ENCODE data around the gene RANBP10.

The RANBP10 gene

DNA sequence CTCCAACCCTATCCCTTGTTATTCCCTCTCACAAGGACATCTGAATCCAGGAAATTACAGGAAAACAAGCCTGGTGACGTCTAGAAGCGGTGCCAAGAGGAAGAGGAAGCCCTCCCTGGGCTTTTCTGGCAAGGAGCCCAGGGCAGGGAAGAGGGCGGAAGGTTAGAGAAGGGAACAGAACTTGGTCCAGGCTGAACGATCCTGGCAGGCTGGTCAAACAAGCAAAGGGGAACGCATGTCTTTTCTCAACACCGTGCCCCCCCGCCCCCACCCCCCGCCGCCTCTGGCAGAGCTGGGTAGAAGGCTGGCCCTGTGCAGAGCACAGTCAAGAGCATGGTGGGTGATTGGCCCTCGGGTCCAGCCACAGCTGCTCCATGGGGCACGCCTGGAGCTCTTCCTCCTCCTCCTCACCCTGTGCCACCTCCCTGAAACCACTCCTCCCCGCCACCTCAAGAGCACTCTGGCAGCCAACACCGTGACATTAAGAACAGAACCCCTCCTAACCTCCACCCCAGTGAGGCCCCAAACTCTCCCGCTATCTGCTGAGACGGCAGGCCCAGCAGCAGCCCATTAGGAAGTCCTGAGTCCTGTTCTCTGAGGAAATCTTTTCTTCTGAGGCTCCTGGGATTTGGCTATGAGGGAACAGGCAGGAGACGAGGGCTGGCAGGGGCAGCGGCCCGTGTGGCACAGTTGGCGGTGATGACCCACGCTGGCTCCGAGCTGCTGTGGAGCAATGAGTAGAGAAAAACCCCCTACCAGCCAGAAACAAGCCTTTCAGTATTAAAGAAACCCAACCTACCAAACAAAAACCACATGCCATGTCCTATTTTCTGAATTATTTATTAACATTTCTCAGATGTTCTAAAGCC is 132.4 kb downstream of the RANBP10 start:
- DNase-seq, result no peak

All from HCEC 1CT (cell line).